HUDEP-2 (cell line): ENCODE results near the gene VASH2.
"Not testable (repeated sequence)": the region's sequence is repeated elsewhere in the genome, so short reads cannot be mapped to it uniquely, and the experiment has no call there.

Source experiments
- DNase-seq, 76 experiments: peaks; one replicate each; lab custom pipeline; 2025; ENCODE audit not compliant: unreplicated experiment in 76 of 76; lab: John Stamatoyannopoulos, UW

Gene VASH2

DNA sequence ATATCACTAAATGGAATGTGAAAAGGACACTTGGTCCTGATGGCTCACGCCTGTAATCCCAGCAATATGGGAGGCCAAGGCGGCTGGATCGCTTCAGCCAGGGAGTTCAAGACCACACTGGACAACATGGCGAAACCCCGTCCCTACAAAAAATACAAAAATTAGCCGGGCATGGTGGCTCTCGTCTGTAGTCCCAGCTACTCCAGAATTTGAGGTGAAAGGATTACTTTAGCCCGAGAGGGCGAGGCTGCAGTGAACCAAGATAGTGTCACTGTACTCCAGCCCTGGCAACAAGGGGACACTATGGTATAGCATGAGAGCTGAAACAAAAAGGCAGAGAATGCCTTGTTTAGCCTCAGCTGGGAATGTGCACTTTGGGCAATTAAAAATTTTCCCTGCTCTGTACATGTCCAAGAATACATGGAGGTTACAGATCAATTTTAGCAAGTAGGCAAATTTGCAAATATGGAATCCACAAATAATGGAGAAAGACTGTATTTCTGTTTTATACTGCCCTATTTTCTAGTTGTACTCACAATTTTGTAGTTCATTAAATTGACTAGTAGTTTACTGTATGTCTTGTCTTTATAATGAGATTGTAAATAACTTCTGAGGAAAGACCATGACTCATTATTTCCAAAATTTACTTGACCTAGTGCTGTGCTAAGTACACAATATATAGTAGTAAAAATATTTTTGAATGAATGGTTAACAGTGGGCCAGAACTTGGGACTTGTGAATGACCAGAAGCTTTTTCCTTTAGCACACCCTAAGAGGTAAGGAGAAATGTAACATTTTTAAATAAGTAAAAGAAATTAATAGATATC, 67.3 kb downstream of the VASH2 start:
- peak in 5 of 76 experiments; percentile 1 to 10 (median 4) for DNase-seq

DNA sequence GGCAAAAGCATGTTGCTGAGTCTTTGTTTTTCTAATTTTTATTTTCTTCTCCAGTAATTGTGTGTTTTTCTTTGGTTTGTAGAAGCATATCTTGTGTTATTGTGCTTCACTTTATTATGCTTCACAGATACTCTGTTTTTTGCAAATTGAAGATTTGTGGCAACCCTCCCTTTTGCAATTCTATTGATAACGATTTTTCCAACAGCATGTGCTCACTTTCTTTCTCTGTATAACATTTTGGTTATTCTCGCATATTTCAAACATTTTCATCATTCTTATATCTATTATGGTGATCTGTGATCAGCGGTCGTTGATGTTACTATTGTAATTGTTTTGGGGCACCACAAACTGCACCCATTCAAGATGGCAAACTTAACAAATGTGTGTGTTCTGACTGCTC, 69.1 kb downstream of the VASH2 start:
- no peak for DNase-seq

DNA sequence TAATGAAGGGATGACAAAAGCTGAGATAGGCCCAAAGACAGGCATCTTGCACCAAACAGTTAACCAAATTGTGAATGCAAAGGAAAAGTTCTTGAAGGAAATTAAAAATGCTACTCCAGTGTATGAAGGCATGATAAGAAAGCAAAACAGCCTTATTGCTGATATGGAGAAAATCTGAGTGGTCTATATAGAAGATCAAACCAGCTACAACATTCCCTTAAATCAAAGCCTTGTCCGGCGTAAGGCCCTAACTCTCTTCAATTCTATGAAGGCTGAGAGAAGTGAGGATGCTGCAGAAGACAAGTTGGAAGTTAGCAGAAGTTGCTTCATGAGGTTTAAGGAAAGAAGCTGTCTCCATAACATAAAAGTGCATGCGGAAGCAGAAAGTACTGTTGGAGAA, 69.7 kb downstream of the VASH2 start:
- no peak for DNase-seq

DNA sequence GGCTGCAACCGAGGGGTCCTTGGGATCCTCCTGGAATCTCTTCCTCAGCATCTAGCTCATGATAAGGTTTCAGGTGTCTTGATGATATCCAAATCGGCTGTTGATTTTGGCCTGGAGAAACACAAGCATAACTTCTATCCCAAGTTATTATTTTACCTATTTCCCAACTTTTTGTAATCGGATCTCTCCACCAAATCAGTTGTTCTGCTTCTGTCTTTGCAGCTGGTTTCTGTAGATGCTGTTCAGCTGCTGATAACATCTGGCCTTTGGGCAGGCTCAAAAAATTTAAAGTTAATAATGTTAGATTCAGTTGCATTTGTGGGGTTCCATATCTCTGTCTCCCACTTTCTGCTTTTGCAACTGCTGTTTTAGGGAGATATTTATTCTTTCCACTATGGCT, 76.7 kb downstream of the VASH2 start:
- not testable (repeated sequence) for DNase-seq

DNA sequence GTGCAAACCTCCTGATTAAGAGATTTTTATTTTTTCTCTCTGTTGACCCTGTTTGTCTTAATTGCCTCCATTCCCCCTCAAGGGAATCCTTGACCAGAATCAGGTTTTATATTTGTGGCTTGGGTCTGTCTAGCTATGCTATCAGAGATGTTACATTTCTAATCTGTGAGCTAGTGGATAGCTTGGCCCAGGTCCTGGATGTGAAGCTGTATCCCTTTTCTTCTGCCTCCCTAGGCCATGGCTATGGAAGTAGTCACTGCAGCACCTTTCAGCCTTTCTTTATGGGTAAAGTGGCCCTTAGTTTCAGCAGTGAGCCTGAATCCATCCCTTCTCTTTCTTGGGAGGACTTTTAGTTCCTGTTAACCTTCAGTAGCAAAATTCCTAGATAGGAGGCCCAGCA, 82.3 kb downstream of the VASH2 start:
- DNase-seq = no peak

DNA sequence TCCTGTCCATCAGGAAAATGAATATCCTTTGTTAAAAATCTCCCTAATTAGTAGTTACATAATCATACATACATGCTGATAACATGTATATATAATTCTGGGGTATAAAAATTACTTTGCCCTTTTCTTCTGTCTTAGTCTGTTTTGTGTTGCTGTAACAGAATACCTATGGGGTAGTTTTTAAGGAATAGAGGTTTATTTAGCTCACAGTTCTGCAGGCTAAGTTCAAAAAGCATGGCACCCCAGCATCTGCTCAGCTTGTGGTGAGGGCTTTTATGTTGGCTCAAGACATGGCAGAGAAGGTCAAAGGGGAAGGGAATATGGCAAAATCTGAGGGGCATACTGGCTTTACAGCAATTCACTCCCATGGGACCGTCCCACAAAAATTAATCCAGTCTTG, 84.4 kb downstream of the VASH2 start:
- DNase-seq = no peak

DNA sequence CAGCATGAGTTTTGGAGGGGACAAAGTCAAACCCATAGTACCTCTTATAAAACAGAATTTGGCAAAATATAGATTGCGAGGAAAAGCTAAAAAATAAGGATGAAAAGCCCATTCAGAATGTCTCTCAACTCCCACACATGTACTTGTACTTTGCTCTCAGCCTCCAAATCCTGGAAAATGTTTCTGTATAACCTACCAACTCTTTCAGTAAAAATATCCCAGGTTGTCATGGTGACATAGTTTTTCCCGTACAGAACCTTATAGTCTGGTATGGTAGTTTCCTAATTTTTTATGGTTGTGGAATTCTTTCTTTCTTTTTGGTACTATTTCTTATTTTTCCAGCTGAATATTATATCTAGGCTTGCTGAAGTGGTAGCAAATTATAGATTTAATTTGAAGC, 85.2 kb downstream of the VASH2 start:
- no peak for DNase-seq
